Spleen (tissue), 11 donors: ENCODE results near the gene SEC14L1. TPM values are rescaled to one million over a fixed set of nuclear protein-coding genes. Genes with fewer than 3 reads are reported as not detected.

Source experiments
- DNase-seq: peaks from one replicate; pipeline ENCODE4 v3.0.0-alpha.2; 2020
- H3K27ac ChIP-seq, 8 donors: fragments of 200-600 bp; sonication (generic) in 7 of 8; 1 replicate in 4 of 8; 2 replicates in 4 of 8; pipeline versions ENCODE4 v1.5.0 to v1.8.0; 2016 to 2021; ENCODE audit warnings: inconsistent platforms in 4 of 8, mild to moderate bottlenecking in 4 of 8, moderate library complexity in 1 of 8
- H3K27me3 ChIP-seq, 7 donors: fragments of 200-600 bp; sonication (generic) in 6 of 7; replicated peaks in 1 of 7; 1 replicate in 4 of 7; 2 replicates in 3 of 7; pipeline versions ENCODE4 v1.5.0 to v1.8.0; 2016 to 2021; ENCODE audit warnings: inconsistent platforms in 3 of 7, mild to moderate bottlenecking in 1 of 7
- H3K36me3 ChIP-seq, 6 donors: fragments of 200-600 bp; sonication (generic) in 5 of 6; 1 replicate in 4 of 6; 2 replicates in 2 of 6; pipeline versions ENCODE4 v1.5.0 to v1.8.0; 2016 to 2021; ENCODE audit warnings: inconsistent platforms in 2 of 6
- H3K4me1 ChIP-seq, 6 donors: fragments of 200-600 bp; sonication (generic) in 5 of 6; 1 replicate in 3 of 6; 2 replicates in 3 of 6; pipeline versions ENCODE4 v1.5.0 to v1.8.0; 2016 to 2021; ENCODE audit warnings: inconsistent platforms in 3 of 6
- H3K4me3 ChIP-seq, 8 donors: fragments of 200-600 bp; sonication (generic) in 7 of 8; 1 replicate in 4 of 8; 2 replicates in 4 of 8; pipeline versions ENCODE4 v1.5.0 to v1.8.0; 2016 to 2021; ENCODE audit warnings: inconsistent platforms in 4 of 8, mild to moderate bottlenecking in 4 of 8, moderate library complexity in 2 of 8
- H3K9me3 ChIP-seq, 8 donors: fragments of 200-600 bp; sonication (generic) in 7 of 8; 1 replicate in 4 of 8; 2 replicates in 4 of 8; pipeline versions ENCODE4 v1.5.0 to v1.8.0; 2016 to 2021; ENCODE audit warnings: inconsistent platforms in 4 of 8
- CTCF ChIP-seq, 11 experiments: fragments of 200-600 bp in 7 of 11; fragments of 450-650 bp in 4 of 11; sonication (generic) in 4 of 11; IDR thresholded peaks in 8 of 11; conservative IDR thresholded peaks in 3 of 11; 1 replicate in 7 of 11; 2 replicates in 4 of 11; pipeline versions ENCODE4 v1.4.0 to v1.8.0; 2016 to 2021; ENCODE audit warnings: antibody characterized with exemption in 11 of 11, inconsistent platforms in 4 of 11, mild to moderate bottlenecking in 1 of 11
- POLR2A ChIP-seq, 3 donors: fragments of 450-650 bp; IDR thresholded peaks; one replicate each; pipeline ENCODE4 v1.5.1; 2017; ENCODE audit warnings: antibody characterized with exemption in 3 of 3, mild to moderate bottlenecking in 1 of 3
- POLR2AphosphoS5 ChIP-seq, 3 donors: sonication (generic); formaldehyde crosslinking; IDR thresholded peaks; one replicate each; pipeline ENCODE4 v1.5.1; 2017; ENCODE audit warnings: antibody characterized with exemption in 3 of 3
- WGBS, 5 donors: extraction: QIAGEN DNeasy Blood & Tissue Kit in 3 of 5; methylation state at CpG; one replicate each; pipeline versions ENCODE4 v1.1.5 to v1.1.7; 2013 to 2018; 5-methylcytosine and 5-hydroxymethylcytosine counted together
- intact Hi-C: fragments of 100-400 bp; cut with DNase I; formaldehyde crosslinking; loops from one replicate; pipeline ENCODE4 v1.15.0; 2023; ENCODE audit warnings: low total_unique reads
- polyA plus RNA-seq, 3 donors: library from polyadenylated mRNA; stranded (reverse); fragments of 200-250 nt; gene quantifications; one replicate each; pipeline ENCODE4 v1.2.1, GENCODE V29; 2013
- total RNA-seq, 7 donors: library from RNA; depleted of rRNA in 3 of 7; stranded (reverse); fragments of >200 nt in 3 of 7; fragmentation: NEBNext Ultra II Directional in 4 of 7; extraction: Animal tissue kit (Norgen Biotek cat#: 25700) in 4 of 7; gene quantifications; one replicate each; pipeline versions ENCODE4 v1.1.0 to v1.2.1, GENCODE V29; 2016 to 2021
- donor health status: healthy with polysubstance abuse.
- donor health status: DM: no; HTN: no; CAD: no; lungs with moderate emphysema.
- donor health status: DM: no; HTN: no; CAD: no.
- donor health status: Bipolar disorder and iron deficiency.
- donor health status: healthy.
- donor health status: DM: no; HTN: no; CAD: no.
- donor health status: DM: yes; HTN: yes; CAD: no.

SEC14L1 gene
- total and polyA plus RNA-seq, 10 donors: 14.5 to 202 (median 169) TPM

- 59 to 79% (median 72%) methylated on average over 7 of the region's 7 CpGs for WGBS, 5 donors
- H3K4me3 ChIP-seq: no peak overlapping the region
- peaks cover 0 to 9% (median 0%) of the 10 kb centered on the region in 6 donors for H3K36me3 ChIP-seq
- peak in 2 of 3 donors; percentile 21 to 39 for TF ChIP-seq POLR2AphosphoS5 (IDR thresholded peaks at IDR 0.05)
- no peak for TF ChIP-seq CTCF (IDR thresholded peaks at IDR 0.05 in 8 of 11, conservative IDR thresholded peaks at IDR 0.05 in 3 of 11)
- no peak for TF ChIP-seq POLR2A (IDR thresholded peaks at IDR 0.05)
- no peak for DNase-seq
- intact Hi-C loops: no loop called here
- H3K9me3 ChIP-seq: no peaks in the 10 kb centered on the region
- H3K27ac ChIP-seq: peak overlapping the region in 6 of 8 donors; percentile 17 to 76 (median 42)
- no peaks in the 10 kb centered on the region for H3K27me3 ChIP-seq
- peaks cover 64 to 100% (median 95%) of the 10 kb centered on the region in 6 donors for H3K4me1 ChIP-seq
Observed at GRCh38 chr17:77185137-77185536, 44.4 kb downstream of the SEC14L1 start.

GRCh38 chr17:77186141-77186604 is 45.4 kb downstream of the SEC14L1 start:
- Histone ChIP-seq H3K4me3 (no peak overlapping the region), H3K27me3 (no peaks in the 10 kb centered on the region), H3K27ac (peak overlapping the region in 6 of 8 donors; percentile 5 to 76 (median 39)), H3K4me1 (peaks cover 58 to 100% (median 86%) of the 10 kb centered on the region in 6 donors), H3K36me3 (peaks cover 0 to 9% (median 3%) of the 10 kb centered on the region in 6 donors), H3K9me3 (no peaks in the 10 kb centered on the region)
- TF ChIP-seq POLR2AphosphoS5 (IDR thresholded peaks at IDR 0.05) (peak; percentile 58 to 74 (median 72)), POLR2A (IDR thresholded peaks at IDR 0.05) (no peak), CTCF (IDR thresholded peaks at IDR 0.05 in 8 of 11, conservative IDR thresholded peaks at IDR 0.05 in 3 of 11) (no peak)
- DNase-seq: no peak
- intact Hi-C loops: no loop called here
- 43 to 58% (median 49%) methylated on average over 13 of the region's 13 CpGs for WGBS, 5 donors

GRCh38 chr17:77188084-77189066 is 47.6 kb downstream of the SEC14L1 start:
- H3K4me1 ChIP-seq: peaks cover 36 to 79% (median 64%) of the 10 kb centered on the region in 6 donors
- peaks cover 0 to 31% (median 24%) of the 10 kb centered on the region in 6 donors for H3K36me3 ChIP-seq
- TF ChIP-seq POLR2AphosphoS5 (IDR thresholded peaks at IDR 0.05) (no peak), POLR2A (IDR thresholded peaks at IDR 0.05) (no peak), CTCF (IDR thresholded peaks at IDR 0.05 in 8 of 11, conservative IDR thresholded peaks at IDR 0.05 in 3 of 11) (no peak)
- DNase-seq: no peak
- H3K27me3 ChIP-seq: no peaks in the 10 kb centered on the region
- H3K27ac ChIP-seq: peak overlapping the region in 5 of 8 donors; percentile 41 to 59 (median 49)
- 64 to 77% (median 72%) methylated on average over 17 of the region's 17 CpGs for WGBS, 5 donors
- peak overlapping the region in 2 of 8 donors; percentile 13 to 35 for H3K4me3 ChIP-seq
- intact Hi-C loops: no loop called here
- H3K9me3 ChIP-seq: no peaks in the 10 kb centered on the region

GRCh38 chr17:77189148-77189547 is 48.4 kb downstream of the SEC14L1 start:
- H3K4me1 ChIP-seq: peaks cover 33 to 71% (median 56%) of the 10 kb centered on the region in 6 donors
- H3K27ac ChIP-seq: peak overlapping the region in 6 of 8 donors; percentile 16 to 59 (median 45)
- 18 to 38% (median 29%) methylated on average over 2 of the region's 2 CpGs for WGBS, 5 donors
- TF ChIP-seq POLR2AphosphoS5 (IDR thresholded peaks at IDR 0.05) (no peak), POLR2A (IDR thresholded peaks at IDR 0.05) (no peak), CTCF (IDR thresholded peaks at IDR 0.05 in 8 of 11, conservative IDR thresholded peaks at IDR 0.05 in 3 of 11) (no peak)
- intact Hi-C loops: no loop called here
- no peaks in the 10 kb centered on the region for H3K9me3 ChIP-seq
- DNase-seq: no peak
- no peak overlapping the region for H3K4me3 ChIP-seq
- no peaks in the 10 kb centered on the region for H3K27me3 ChIP-seq
- peaks cover 0 to 38% (median 32%) of the 10 kb centered on the region in 6 donors for H3K36me3 ChIP-seq
